Measurements from ENCODE around the gene PLXNB2. TPM values are rescaled to one million over a fixed set of nuclear protein-coding genes. Genes with fewer than 3 reads are reported as not detected.

The PLXNB2 gene
- polyA plus RNA-seq, 1 donor from 2014 or later, result 38.6 TPM

DNA sequence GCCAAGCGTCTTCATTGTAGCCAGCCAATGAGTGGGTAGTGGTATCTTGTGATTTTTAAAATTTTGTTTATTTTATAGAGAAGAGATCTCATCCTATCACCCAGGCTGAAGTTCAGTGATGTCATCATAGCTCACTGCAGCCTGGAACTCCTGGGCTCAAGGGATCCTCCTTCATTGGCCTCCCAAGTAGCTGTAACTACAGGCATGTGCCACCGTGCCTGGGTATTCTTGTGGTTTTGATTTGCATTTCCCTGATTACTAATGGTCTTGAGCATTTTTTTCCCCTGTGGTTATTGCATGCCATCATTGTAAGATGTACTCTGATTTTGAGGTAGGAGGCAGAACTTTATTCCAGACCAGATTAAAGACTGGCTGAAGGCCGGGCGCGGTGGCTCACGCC lies 21.8 kb upstream of the PLXNB2 start:
- Histone ChIP-seq H4K20me1 (ENCODE audit: insufficient read depth) (no peaks in the 10 kb centered on the region), H2AFZ (ENCODE audit: low read depth, low read length) (no peak overlapping the region), H3K27me3 (ENCODE audit: insufficient read depth, low read depth, low read length) (no peaks in the 10 kb centered on the region), H3K79me2 (replicated peaks; ENCODE audit: insufficient read depth, low read length) (peaks cover 17% of the 10 kb centered on the region), H3K9me3 (ENCODE audit: low read length) (no peaks in the 10 kb centered on the region), H3K4me3 (ENCODE audit: low read length) (no peak overlapping the region), H3F3A (ENCODE audit: insufficient read depth, low read length, poor library complexity, severe bottlenecking) (no peaks in the 10 kb centered on the region), H3K36me3 (ENCODE audit: insufficient read depth, low read length) (no peaks in the 10 kb centered on the region), H3K9me2 (ENCODE audit: insufficient read depth, low read length) (no peaks in the 10 kb centered on the region), H3K4me2 (ENCODE audit: low read length) (no peak overlapping the region), H3K9ac (ENCODE audit: low read length) (no peak overlapping the region), H3K27ac (ENCODE audit: low read length) (no peak overlapping the region)
- TF ChIP-seq SMC3 (conservative IDR thresholded peaks at IDR 0.05; ENCODE audit: poor library complexity), result no peak
- TF ChIP-seq, protein P1, sequence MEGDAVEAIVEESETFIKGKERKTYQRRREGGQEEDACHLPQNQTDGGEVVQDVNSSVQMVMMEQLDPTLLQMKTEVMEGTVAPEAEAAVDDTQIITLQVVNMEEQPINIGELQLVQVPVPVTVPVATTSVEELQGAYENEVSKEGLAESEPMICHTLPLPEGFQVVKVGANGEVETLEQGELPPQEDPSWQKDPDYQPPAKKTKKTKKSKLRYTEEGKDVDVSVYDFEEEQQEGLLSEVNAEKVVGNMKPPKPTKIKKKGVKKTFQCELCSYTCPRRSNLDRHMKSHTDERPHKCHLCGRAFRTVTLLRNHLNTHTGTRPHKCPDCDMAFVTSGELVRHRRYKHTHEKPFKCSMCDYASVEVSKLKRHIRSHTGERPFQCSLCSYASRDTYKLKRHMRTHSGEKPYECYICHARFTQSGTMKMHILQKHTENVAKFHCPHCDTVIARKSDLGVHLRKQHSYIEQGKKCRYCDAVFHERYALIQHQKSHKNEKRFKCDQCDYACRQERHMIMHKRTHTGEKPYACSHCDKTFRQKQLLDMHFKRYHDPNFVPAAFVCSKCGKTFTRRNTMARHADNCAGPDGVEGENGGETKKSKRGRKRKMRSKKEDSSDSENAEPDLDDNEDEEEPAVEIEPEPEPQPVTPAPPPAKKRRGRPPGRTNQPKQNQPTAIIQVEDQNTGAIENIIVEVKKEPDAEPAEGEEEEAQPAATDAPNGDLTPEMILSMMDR (IDR thresholded peaks at IDR 0.05; ENCODE audit: poor library complexity, severe bottlenecking), result no peak

DNA sequence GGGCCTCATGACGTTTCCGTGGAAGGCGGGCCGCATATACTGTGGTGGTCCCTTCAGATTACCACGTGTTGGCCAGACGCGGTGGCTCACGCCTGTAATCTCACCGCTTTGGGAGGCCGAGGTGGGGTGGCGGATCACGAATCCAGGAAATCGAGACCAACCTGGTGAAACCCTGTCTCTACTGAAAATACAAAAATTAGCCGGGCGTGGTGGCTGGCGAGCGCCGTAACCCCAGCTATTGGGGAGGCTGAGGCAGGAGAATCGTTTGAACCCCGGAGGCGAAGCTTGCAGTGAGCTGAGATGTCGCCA lies 20.2 kb upstream of the PLXNB2 start:
- Histone ChIP-seq H3K27ac (ENCODE audit: low read length) (no peak overlapping the region), H3F3A (ENCODE audit: insufficient read depth, low read length, poor library complexity, severe bottlenecking) (no peaks in the 10 kb centered on the region), H3K36me3 (ENCODE audit: insufficient read depth, low read length) (no peaks in the 10 kb centered on the region), H3K27me3 (ENCODE audit: insufficient read depth, low read depth, low read length) (no peaks in the 10 kb centered on the region), H3K9ac (ENCODE audit: low read length) (peak overlapping the region; percentile 83), H3K4me2 (ENCODE audit: low read length) (peak overlapping the region; percentile 19), H3K9me3 (ENCODE audit: low read length) (no peaks in the 10 kb centered on the region), H3K9me2 (ENCODE audit: insufficient read depth, low read length) (no peaks in the 10 kb centered on the region), H4K20me1 (ENCODE audit: insufficient read depth) (no peaks in the 10 kb centered on the region), H3K4me3 (ENCODE audit: low read length) (peak overlapping the region; percentile 71), H3K79me2 (replicated peaks; ENCODE audit: insufficient read depth, low read length) (peaks cover 17% of the 10 kb centered on the region), H2AFZ (ENCODE audit: low read depth, low read length) (peak overlapping the region; percentile 40)
- TF ChIP-seq EZH2 (IDR thresholded peaks at IDR 0.05; ENCODE audit: borderline replicate concordance, insufficient read depth, low read length, poor library complexity, severe bottlenecking) (no peak), EP300 (conservative IDR thresholded peaks at IDR 0.05; ENCODE audit: poor library complexity, severe bottlenecking) (no peak), TAF1 (IDR thresholded peaks at IDR 0.05; ENCODE audit: low read depth) (no peak), POLR2AphosphoS5 (IDR thresholded peaks at IDR 0.05) (no peak), MXI1 (conservative IDR thresholded peaks at IDR 0.05; ENCODE audit: poor library complexity, severe bottlenecking) (no peak), RAD21 (conservative IDR thresholded peaks at IDR 0.05) (no peak), SMC3 (conservative IDR thresholded peaks at IDR 0.05; ENCODE audit: poor library complexity) (no peak)
- TF ChIP-seq, protein P1 (IDR thresholded peaks at IDR 0.05; ENCODE audit: poor library complexity, severe bottlenecking), result no peak
- TF ChIP-seq, protein P2, sequence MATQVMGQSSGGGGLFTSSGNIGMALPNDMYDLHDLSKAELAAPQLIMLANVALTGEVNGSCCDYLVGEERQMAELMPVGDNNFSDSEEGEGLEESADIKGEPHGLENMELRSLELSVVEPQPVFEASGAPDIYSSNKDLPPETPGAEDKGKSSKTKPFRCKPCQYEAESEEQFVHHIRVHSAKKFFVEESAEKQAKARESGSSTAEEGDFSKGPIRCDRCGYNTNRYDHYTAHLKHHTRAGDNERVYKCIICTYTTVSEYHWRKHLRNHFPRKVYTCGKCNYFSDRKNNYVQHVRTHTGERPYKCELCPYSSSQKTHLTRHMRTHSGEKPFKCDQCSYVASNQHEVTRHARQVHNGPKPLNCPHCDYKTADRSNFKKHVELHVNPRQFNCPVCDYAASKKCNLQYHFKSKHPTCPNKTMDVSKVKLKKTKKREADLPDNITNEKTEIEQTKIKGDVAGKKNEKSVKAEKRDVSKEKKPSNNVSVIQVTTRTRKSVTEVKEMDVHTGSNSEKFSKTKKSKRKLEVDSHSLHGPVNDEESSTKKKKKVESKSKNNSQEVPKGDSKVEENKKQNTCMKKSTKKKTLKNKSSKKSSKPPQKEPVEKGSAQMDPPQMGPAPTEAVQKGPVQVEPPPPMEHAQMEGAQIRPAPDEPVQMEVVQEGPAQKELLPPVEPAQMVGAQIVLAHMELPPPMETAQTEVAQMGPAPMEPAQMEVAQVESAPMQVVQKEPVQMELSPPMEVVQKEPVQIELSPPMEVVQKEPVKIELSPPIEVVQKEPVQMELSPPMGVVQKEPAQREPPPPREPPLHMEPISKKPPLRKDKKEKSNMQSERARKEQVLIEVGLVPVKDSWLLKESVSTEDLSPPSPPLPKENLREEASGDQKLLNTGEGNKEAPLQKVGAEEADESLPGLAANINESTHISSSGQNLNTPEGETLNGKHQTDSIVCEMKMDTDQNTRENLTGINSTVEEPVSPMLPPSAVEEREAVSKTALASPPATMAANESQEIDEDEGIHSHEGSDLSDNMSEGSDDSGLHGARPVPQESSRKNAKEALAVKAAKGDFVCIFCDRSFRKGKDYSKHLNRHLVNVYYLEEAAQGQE (IDR thresholded peaks at IDR 0.05; ENCODE audit: borderline replicate concordance), result no peak

All from neural cell (in vitro differentiated cells).